Epithelial cell of umbilical artery (primary cell): Measurements from ENCODE around the gene PFKFB3. TPM values are rescaled to one million over a fixed set of nuclear protein-coding genes. Genes with fewer than 3 reads are reported as not detected.

Experiments used
- total RNA-seq: library from RNA; depleted of rRNA; stranded (reverse); fragments of >200 nt; gene quantifications from 2 replicates; pipeline ENCODE4 v1.2.3, GENCODE V29; 2014

Gene PFKFB3
- 18.4 and 25.0 TPM in 2 replicates for total RNA-seq

GRCh38 chr10:6202684-6203330 lies at the start of gene PFKFB3:
PFKFB3 (plus strand) TSS chr10:6202932; CDS start chr10:6203261, 329 bp downstream.

Other genes starting within 250 kb of the PFKFB3 start
- gene IL15RA, start 225.4 kb upstream of the PFKFB3 start, total RNA-seq: 10.7 and 12.3 TPM in 2 replicates
- not detected in 2 replicates for gene IL2RA, start 140.6 kb upstream of the PFKFB3 start, total RNA-seq
- gene RBM17, start 113.9 kb upstream of the PFKFB3 start, total RNA-seq: 55.5 and 60.6 TPM in 2 replicates